Natural killer cell (primary cell): Measurements from ENCODE around the gene NOSIP. TPM values are rescaled to one million over a fixed set of nuclear protein-coding genes. Genes with fewer than 3 reads are reported as not detected.
A peak's percentile ranks its signal among the peaks of the same experiment; 100 is the strongest.

Source experiments
- ATAC-seq, 3 donors: fragments of 150-1000 bp in 2 of 3; fragments of 200-7000 bp in 1 of 3; cut with Tn5 transposase; 1 replicate in 1 of 3; 2 replicates in 2 of 3; pipeline ENCODE4 v1.10.0; 2021; ENCODE audit warnings: mild to moderate bottlenecking in 2 of 3, moderate library complexity in 2 of 3
- DNase-seq, 2 donors: peaks; one replicate each; pipeline versions ENCODE4 v3.0.0 to v3.0.0-alpha.2; 2013 to 2021; ENCODE audit warnings: mixed read lengths in 1 of 2
- H3K27ac ChIP-seq: one replicate; pipeline ENCODE4 v1.5.1; 2013; ENCODE audit warnings: mild to moderate bottlenecking, low read length
- H3K27me3 ChIP-seq: one replicate; pipeline ENCODE4 v1.6.1; 2013; ENCODE audit warnings: low read length; ENCODE audit not compliant: control insufficient read depth, insufficient read depth
- H3K36me3 ChIP-seq: one replicate; pipeline ENCODE4 v1.6.1; 2013; ENCODE audit warnings: low read length; ENCODE audit not compliant: control insufficient read depth, insufficient read depth
- H3K4me1 ChIP-seq: one replicate; pipeline ENCODE4 v1.6.1; 2013; ENCODE audit warnings: low read length; ENCODE audit not compliant: control insufficient read depth, insufficient read depth
- H3K4me3 ChIP-seq: one replicate; pipeline ENCODE4 v1.5.1; 2013; ENCODE audit warnings: low read length
- H3K9me3 ChIP-seq: one replicate; pipeline ENCODE4 v1.6.1; 2013; ENCODE audit warnings: low read length; ENCODE audit not compliant: control insufficient read depth, insufficient read depth
- H3K27ac Mint-ChIP-seq, 2 donors: one replicate each; pipeline ENCODE4 v1.8.0; 2022; ENCODE audit warnings: mild to moderate bottlenecking in 2 of 2, mixed read lengths in 2 of 2, moderate library complexity in 1 of 2
- H3K27me3 Mint-ChIP-seq, 2 donors: one replicate each; pipeline ENCODE4 v1.8.0; 2022; ENCODE audit warnings: low read depth in 2 of 2, mixed read lengths in 2 of 2
- H3K36me3 Mint-ChIP-seq: one replicate; pipeline ENCODE4 v1.8.0; 2022; ENCODE audit warnings: mixed read lengths
- H3K4me1 Mint-ChIP-seq, 2 donors: one replicate each; pipeline ENCODE4 v1.8.0; 2022; ENCODE audit warnings: mixed read lengths in 2 of 2
- H3K4me3 Mint-ChIP-seq: one replicate; pipeline ENCODE4 v1.8.0; 2022; ENCODE audit warnings: mild to moderate bottlenecking, moderate library complexity, mixed read lengths
- H3K9me3 Mint-ChIP-seq, 2 donors: one replicate each; pipeline ENCODE4 v1.8.0; 2022; ENCODE audit warnings: mixed read lengths in 2 of 2
- CTCF ChIP-seq: fragments of 200-600 bp; IDR thresholded peaks from one replicate; pipeline ENCODE4 v1.8.0; 2022; ENCODE audit warnings: antibody characterized with exemption
- WGBS: methylation state at CpG from one replicate; pipeline ENCODE4 v1.1.7; 2013; ENCODE audit warnings: missing lambda C conversion rate; ENCODE audit not compliant: insufficient coverage; 5-methylcytosine and 5-hydroxymethylcytosine counted together
- intact Hi-C: fragments of 100-400 bp; cut with micrococcal nuclease; formaldehyde crosslinking; loops from one replicate; pipeline ENCODE4 v1.14.2; 2022
- total RNA-seq, 4 donors: library from RNA; stranded (reverse); fragments of 120-200 nt in 1 of 4; gene quantifications; one replicate each; pipeline versions ENCODE4 v1.2.3 to v1.2.4, GENCODE V29; 2013 to 2022

NOSIP gene
- total RNA-seq, 3 donors from 2014 or later (not counting 1 experiment from before 2014, with no cell fraction given) = 46.7 to 63.6 (median 59.8) TPM

DNA sequence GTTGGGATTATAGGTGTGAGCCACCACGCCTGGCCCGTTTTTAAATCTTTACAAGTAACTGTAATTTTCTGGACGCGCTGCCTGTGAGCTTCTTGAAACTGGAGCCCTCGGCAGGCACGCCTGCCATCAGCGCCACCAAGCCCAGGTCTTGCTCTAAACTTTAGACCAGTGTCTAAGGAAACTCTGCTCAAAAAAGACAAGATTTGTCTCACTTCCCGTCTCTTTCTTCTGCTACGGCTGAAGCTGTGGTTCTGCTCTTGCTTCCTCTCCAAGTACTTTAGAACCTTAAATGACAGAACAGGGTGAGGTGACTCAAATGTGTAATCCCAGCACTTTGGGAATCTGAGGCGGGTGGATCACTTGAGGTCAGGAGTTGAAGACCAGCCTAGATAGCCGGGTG, 27.6 kb downstream of the NOSIP start:
- Mint-ChIP-seq H3K4me1 (peaks cover 16 to 28% of the 10 kb centered on the region in 2 donors), H3K27ac (peak overlapping the region; percentile 57 to 86), H3K9me3 (no peaks in the 10 kb centered on the region), H3K36me3 (no peaks in the 10 kb centered on the region), H3K27me3 (no peaks in the 10 kb centered on the region), H3K4me3 (peak overlapping the region; percentile 50)
- no peaks in the 10 kb centered on the region for H3K9me3 ChIP-seq
- peak in 1 of 2 donors; percentile 75 for DNase-seq
- TF ChIP-seq CTCF = no peak
- no peak for ATAC-seq
- H3K4me3 ChIP-seq = no peak overlapping the region
- H3K36me3 ChIP-seq = peaks cover 20% of the 10 kb centered on the region
- peak overlapping the region; percentile 3 for H3K27ac ChIP-seq
- 74% methylated on average over 11 of the region's 11 CpGs for WGBS
- H3K4me1 ChIP-seq = peaks cover 43% of the 10 kb centered on the region
- intact Hi-C loops = no loop called here
- no peaks in the 10 kb centered on the region for H3K27me3 ChIP-seq

- DNase-seq (no peak), ATAC-seq (no peak)
- Histone ChIP-seq H3K27ac (no peak overlapping the region), H3K9me3 (no peaks in the 10 kb centered on the region), H3K36me3 (peaks cover 9% of the 10 kb centered on the region), H3K27me3 (no peaks in the 10 kb centered on the region), H3K4me1 (peaks cover 41% of the 10 kb centered on the region), H3K4me3 (no peak overlapping the region)
- no peak for TF ChIP-seq CTCF
- Mint-ChIP-seq H3K36me3 (no peaks in the 10 kb centered on the region), H3K27me3 (no peaks in the 10 kb centered on the region), H3K27ac (no peak overlapping the region), H3K4me3 (no peak overlapping the region), H3K4me1 (peaks cover 21 to 33% of the 10 kb centered on the region in 2 donors), H3K9me3 (no peaks in the 10 kb centered on the region)
- intact Hi-C loops = no loop called here
- 95% methylated on average over 3 of the region's 7 CpGs for WGBS
Measured at GRCh38 chr19:49551531-49551930, 28.8 kb downstream of the NOSIP start.

DNA sequence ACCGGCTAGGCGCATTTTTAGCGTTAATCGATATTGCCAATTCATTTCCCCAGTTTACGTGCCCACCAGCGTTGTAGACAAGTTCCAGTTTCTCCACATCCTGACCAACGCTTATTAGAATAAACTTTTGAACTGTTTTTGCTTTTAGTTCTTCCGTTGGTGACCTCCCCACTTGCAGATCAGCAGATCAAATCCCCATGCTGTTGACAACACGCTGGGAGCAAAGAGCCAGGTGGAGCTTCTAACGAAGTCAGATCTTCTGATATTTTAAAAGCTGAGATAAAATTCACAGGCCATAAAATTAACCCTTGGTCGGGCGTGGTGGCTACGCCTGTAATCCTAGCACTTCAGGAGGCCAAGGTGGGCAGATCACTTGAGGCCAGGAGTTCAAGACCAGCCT, 31.3 kb downstream of the NOSIP start:
- intact Hi-C loops = no loop called here
- H3K27me3 Mint-ChIP-seq = peaks cover 0 to 2% of the 10 kb centered on the region in 2 donors
- ATAC-seq (no peak), DNase-seq (peak in 1 of 2 donors; percentile 35)
- H3K27ac Mint-ChIP-seq = no peak overlapping the region
- H3K4me3 Mint-ChIP-seq = no peak overlapping the region
- Histone ChIP-seq H3K9me3 (no peaks in the 10 kb centered on the region), H3K4me3 (no peak overlapping the region), H3K4me1 (peaks cover 25% of the 10 kb centered on the region), H3K27me3 (no peaks in the 10 kb centered on the region), H3K27ac (no peak overlapping the region), H3K36me3 (no peaks in the 10 kb centered on the region)
- TF ChIP-seq CTCF = no peak
- WGBS = 47% methylated on average over 13 of the region's 13 CpGs
- H3K4me1 Mint-ChIP-seq = peaks cover 13 to 22% of the 10 kb centered on the region in 2 donors
- no peaks in the 10 kb centered on the region for H3K36me3 Mint-ChIP-seq
- H3K9me3 Mint-ChIP-seq = no peaks in the 10 kb centered on the region
